IMR-90 (cell line): Measurements from ENCODE around the gene RAPGEF3. TPM values are rescaled to one million over a fixed set of nuclear protein-coding genes. Genes with fewer than 3 reads are reported as not detected.

Source experiments
- ATAC-seq: fragments of 200-7000 bp; cut with Tn5 transposase; 2 replicates; pipeline ENCODE4 v1.9.1; 2020; ENCODE audit warnings: low read depth, mild to moderate bottlenecking, moderate library complexity
- BruUV-seq: library from RNA; stranded (reverse); fragments of 400-500 nt; replicated peaks from 2 replicates; lab custom pipeline; 2021; lab: Mats Ljungman, UMichigan
- CTCF ChIA-PET: fragments of 300-600 bp; formaldehyde crosslinking; extraction: SDS; loops from one replicate; lab custom pipeline; 2021; ENCODE audit warnings: antibody characterized with exemption; lab: Yijun Ruan, JAX
- POLR2A ChIA-PET: fragments of 300-600 bp; sonication (Branson Sonifier 250); formaldehyde crosslinking; loops from one replicate; lab custom pipeline; 2022; ENCODE audit warnings: antibody characterized with exemption; ENCODE audit not compliant: unreplicated experiment; lab: Charles Lee
- DNase-seq: peaks from one replicate; pipeline ENCODE4 v3.0.0; 2013
- H2AFZ ChIP-seq: replicated peaks from 2 replicates; pipeline ENCODE3; 2013; ENCODE audit warnings: low read length, mild to moderate bottlenecking; ENCODE audit not compliant: poor library complexity
- H2AK5ac ChIP-seq: 2 replicates; pipeline ENCODE4 v1.6.1; 2013; ENCODE audit warnings: low read depth, low read length, inconsistent platforms
- H2AK9ac ChIP-seq: replicated peaks from 2 replicates; pipeline ENCODE3; 2013; ENCODE audit warnings: mild to moderate bottlenecking, low read depth, low read length, moderate library complexity; ENCODE audit not compliant: poor library complexity
- H2BK120ac ChIP-seq: 2 replicates; pipeline ENCODE4 v1.6.1; 2013; ENCODE audit warnings: low read depth, low read length, inconsistent platforms
- H2BK15ac ChIP-seq: 3 replicates; pipeline ENCODE4 v1.6.1; 2013; ENCODE audit warnings: low read depth, low read length, inconsistent platforms
- H2BK20ac ChIP-seq: 2 replicates; pipeline ENCODE4 v1.6.1; 2013; ENCODE audit warnings: low read depth, mild to moderate bottlenecking, inconsistent platforms, low read length, moderate library complexity
- H2BK5ac ChIP-seq: 2 replicates; pipeline ENCODE4 v1.6.1; 2013; ENCODE audit warnings: mild to moderate bottlenecking, low read depth, low read length, inconsistent platforms; ENCODE audit not compliant: poor library complexity, severe bottlenecking
- H3K14ac ChIP-seq: replicated peaks from 2 replicates; pipeline ENCODE4 v1.6.1; 2013; ENCODE audit warnings: low read depth, low read length, inconsistent platforms
- H3K18ac ChIP-seq: 2 replicates; pipeline ENCODE4 v1.6.1; 2013; ENCODE audit warnings: low read depth, low read length, control low read depth
- H3K23ac ChIP-seq: 2 replicates; pipeline ENCODE4 v1.6.1; 2013; ENCODE audit warnings: low read depth, low read length, inconsistent platforms
- H3K27ac ChIP-seq: 2 replicates; pipeline ENCODE4 v1.5.1; 2013; ENCODE audit warnings: mild to moderate bottlenecking, control low read depth, low read length; ENCODE audit not compliant: insufficient read depth
- H3K27me3 ChIP-seq: 2 replicates; pipeline ENCODE4 v1.6.1; 2013; ENCODE audit warnings: low read length; ENCODE audit not compliant: control insufficient read depth, insufficient read depth
- H3K36me3 ChIP-seq: 2 replicates; pipeline ENCODE4 v1.6.1; 2013; ENCODE audit warnings: low read length, mixed read lengths; ENCODE audit not compliant: control insufficient read depth, insufficient read depth
- H3K4ac ChIP-seq: 2 replicates; pipeline ENCODE4 v1.6.1; 2013; ENCODE audit warnings: low read depth, low read length, inconsistent platforms
- H3K4me1 ChIP-seq: 2 replicates; pipeline ENCODE4 v1.6.1; 2013; ENCODE audit warnings: low read length, mixed read lengths; ENCODE audit not compliant: control insufficient read depth, insufficient read depth
- H3K4me2 ChIP-seq: 2 replicates; pipeline ENCODE4 v1.6.1; 2013; ENCODE audit warnings: low read depth, mild to moderate bottlenecking, control low read depth, low read length, moderate library complexity
- H3K4me3 ChIP-seq: 2 replicates; pipeline ENCODE4 v1.5.1; 2013; ENCODE audit warnings: low read depth, mild to moderate bottlenecking, control low read depth, low read length, moderate library complexity; ENCODE audit not compliant: insufficient read depth
- H3K56ac ChIP-seq: 2 replicates; pipeline ENCODE4 v1.6.1; 2013; ENCODE audit warnings: low read length, inconsistent platforms; ENCODE audit not compliant: insufficient read depth; ENCODE audit errors: extremely low read depth
- H3K79me1 ChIP-seq, 2 experiments: 2 replicates each; pipeline ENCODE4 v1.6.1; 2013; ENCODE audit warnings: low read length in 2 of 2, inconsistent platforms in 1 of 2, low read depth in 1 of 2
- H3K9ac ChIP-seq: 2 replicates; pipeline ENCODE4 v1.6.1; 2013; ENCODE audit warnings: low read depth, low read length, control low read depth
- H3K9me1 ChIP-seq: 2 replicates; pipeline ENCODE4 v1.6.1; 2013; ENCODE audit warnings: low read length, inconsistent platforms; ENCODE audit not compliant: insufficient read depth
- H3K9me3 ChIP-seq: 2 replicates; pipeline ENCODE4 v1.6.1; 2013; ENCODE audit warnings: low read length; ENCODE audit not compliant: control insufficient read depth, insufficient read depth
- H4K20me1 ChIP-seq: 2 replicates; pipeline ENCODE4 v1.6.1; 2013; ENCODE audit warnings: low read length, inconsistent platforms; ENCODE audit not compliant: insufficient read depth
- H4K5ac ChIP-seq: 2 replicates; pipeline ENCODE4 v1.6.1; 2013; ENCODE audit warnings: mild to moderate bottlenecking, low read depth, low read length, control low read depth
- H4K8ac ChIP-seq, 2 experiments: 2 replicates each; pipeline ENCODE4 v1.6.1; 2013; ENCODE audit warnings: low read depth in 2 of 2, low read length in 2 of 2, control low read depth in 1 of 2, inconsistent platforms in 1 of 2
- H4K91ac ChIP-seq: 2 replicates; pipeline ENCODE4 v1.6.1; 2013; ENCODE audit warnings: low read depth, low read length, inconsistent platforms; ENCODE audit not compliant: insufficient read depth
- BHLHE40 ChIP-seq: fragments of 150-350 bp; IDR thresholded peaks from 2 replicates; pipeline ENCODE4 v1.6.1; 2016; ENCODE audit warnings: mild to moderate bottlenecking, low read depth, low read length
- CEBPB ChIP-seq: IDR thresholded peaks from 2 replicates; pipeline ENCODE4 v1.6.1; 2012; ENCODE audit warnings: low read depth, low read length, improper control_type of control experiment
- ELK1 ChIP-seq: fragments of 150-350 bp; IDR thresholded peaks from 2 replicates; pipeline ENCODE4 v1.6.1; 2016; ENCODE audit warnings: low read depth, mild to moderate bottlenecking, low read length, moderate library complexity, borderline replicate concordance
- FOS ChIP-seq: fragments of 150-350 bp; IDR thresholded peaks from 2 replicates; pipeline ENCODE4 v1.6.1; 2016; ENCODE audit warnings: low read depth, low read length
- MAZ ChIP-seq: IDR thresholded peaks from 2 replicates; pipeline ENCODE4 v1.6.1; 2012; ENCODE audit warnings: low read depth, mild to moderate bottlenecking, low read length, improper control_type of control experiment, moderate library complexity, borderline replicate concordance
- MXI1 ChIP-seq: IDR thresholded peaks from 2 replicates; pipeline ENCODE4 v1.6.1; 2012; ENCODE audit warnings: low read depth, mild to moderate bottlenecking, low read length, moderate library complexity, borderline replicate concordance
- NFE2L2 ChIP-seq: fragments of 150-350 bp; IDR thresholded peaks from 2 replicates; pipeline ENCODE4 v1.6.1; 2016; ENCODE audit warnings: low read depth, mild to moderate bottlenecking, low read length
- POLR2A ChIP-seq: IDR thresholded peaks from 2 replicates; pipeline ENCODE4 v1.6.1; 2012; ENCODE audit warnings: mild to moderate bottlenecking, low read depth, low read length
- RAD21 ChIP-seq: IDR thresholded peaks from 2 replicates; pipeline ENCODE4 v1.6.1; 2012; ENCODE audit warnings: low read length, improper control_type of control experiment
- RFX5 ChIP-seq: IDR thresholded peaks from 2 replicates; pipeline ENCODE4 v1.8.0; 2012; ENCODE audit warnings: low read depth, mild to moderate bottlenecking, low read length, moderate library complexity
- SMC3 ChIP-seq: fragments of 150-350 bp; IDR thresholded peaks from 2 replicates; pipeline ENCODE4 v1.6.1; 2016; ENCODE audit warnings: low read depth, mild to moderate bottlenecking, antibody characterized with exemption, low read length, moderate library complexity
- USF2 ChIP-seq: fragments of 150-350 bp; IDR thresholded peaks from 2 replicates; pipeline ENCODE4 v1.6.1; 2017; ENCODE audit warnings: mild to moderate bottlenecking, antibody characterized with exemption, low read length, low read depth
- dilution Hi-C: fragments of 300-500 bp; cut with HindIII; formaldehyde crosslinking; loops from one replicate; pipeline ENCODE4 v1.14.3; 2018; ENCODE audit warnings: low sequenced_read_pairs; ENCODE audit not compliant: unreplicated experiment
- in situ Hi-C: fragments of 300-500 bp; cut with MboI; formaldehyde crosslinking; loops from 3 replicates; pipeline ENCODE4 v1.14.3; 2019; ENCODE audit warnings: low sequenced_read_pairs, inconsistent platforms, mixed read lengths
- intact Hi-C: fragments of 100-400 bp; cut with micrococcal nuclease; formaldehyde crosslinking; loops from 2 replicates; pipeline ENCODE4 v1.10.0; 2022
- polyA plus RNA-seq, 3 experiments: library from polyadenylated mRNA; depleted of rRNA; stranded (reverse); fragments of >200 nt; gene quantifications; 2 replicates each; pipeline ENCODE4 v1.2.3, GENCODE V29; 2012; ENCODE audit warnings: low replicate concordance in 1 of 3
- total RNA-seq: library from RNA; depleted of rRNA; stranded (reverse); fragments of >200 nt; gene quantifications from 2 replicates; pipeline ENCODE4 v1.2.3, GENCODE V29; 2012

RAPGEF3 gene
- total and polyA plus RNA-seq, 2 of the 4 experiments (the other 2 are of a cell fraction): 1.3 to 2.0 TPM

- intact Hi-C loops: loop anchor here (10.0 kb wide), 1 partner anchor 455 kb away; no protein-coding TSS in a partner anchor
- Histone ChIP-seq H3K4ac (no peak overlapping the region), H4K91ac (no peak overlapping the region), H2AFZ (no peak overlapping the region), H2AK9ac (no peak overlapping the region), H2BK20ac (no peak overlapping the region), H3K79me1 (peaks cover 7 to 12% of the 10 kb centered on the region in 2 experiments; a peak in 3 of 4 replicates), H3K9me3 (no peaks in the 10 kb centered on the region), H2BK15ac (no peak overlapping the region), H2BK120ac (no peak overlapping the region), H4K5ac (no peak overlapping the region), H3K4me2 (no peak overlapping the region), H4K8ac (no peak overlapping the region), H3K9ac (no peak overlapping the region), H3K4me3 (no peak overlapping the region), H3K27me3 (no peaks in the 10 kb centered on the region), H3K27ac (no peak overlapping the region), H2AK5ac (no peak overlapping the region), H2BK5ac (no peak overlapping the region), H3K9me1 (no peaks in the 10 kb centered on the region), H3K14ac (no peak overlapping the region), H3K23ac (no peak overlapping the region), H3K56ac (no peak overlapping the region), H4K20me1 (no peaks in the 10 kb centered on the region), H3K18ac (no peak overlapping the region), H3K4me1 (no peaks in the 10 kb centered on the region), H3K36me3 (no peaks in the 10 kb centered on the region)
- no peak for ATAC-seq
- TF ChIP-seq FOS (no peak), RAD21 (no peak), ELK1 (no peak), BHLHE40 (no peak), SMC3 (no peak), POLR2A (no peak), RFX5 (no peak), USF2 (no peak), MAZ (no peak), MXI1 (no peak), CEBPB (no peak), NFE2L2 (no peak)
- dilution Hi-C loops: no loop called here
- CTCF ChIA-PET: interaction anchor here (1.1 to 1.4 kb wide), 2 partner anchors 63 to 127 kb away, joined by 3 read pairs; partner anchors contain the start of gene SLC48A1
- POLR2A ChIA-PET: no interaction called here
- no peak for DNase-seq
- in situ Hi-C loops: loop anchor here (5.0 kb wide), 2 partner anchors 67 to 127 kb away; no protein-coding TSS in a partner anchor
- BruUV-seq: no TSS peak
Observed at GRCh38 chr12:47710278-47710677, 48.4 kb downstream of the RAPGEF3 start.
